IPS-18c (cell line): ENCODE measurements around the gene GRK6.

Experiments used
- H3K4me3 ChIP-seq: 2 replicates; pipeline ENCODE4 v1.7.0; 2013; ENCODE audit warnings: low read depth, mild to moderate bottlenecking, low read length, moderate library complexity; ENCODE audit not compliant: insufficient read depth
- H3K9me3 ChIP-seq: one replicate; pipeline ENCODE4 v1.6.1; 2013; ENCODE audit warnings: mild to moderate bottlenecking, low read length, moderate library complexity; ENCODE audit not compliant: control insufficient read depth, insufficient read depth

The GRK6 gene

DNA sequence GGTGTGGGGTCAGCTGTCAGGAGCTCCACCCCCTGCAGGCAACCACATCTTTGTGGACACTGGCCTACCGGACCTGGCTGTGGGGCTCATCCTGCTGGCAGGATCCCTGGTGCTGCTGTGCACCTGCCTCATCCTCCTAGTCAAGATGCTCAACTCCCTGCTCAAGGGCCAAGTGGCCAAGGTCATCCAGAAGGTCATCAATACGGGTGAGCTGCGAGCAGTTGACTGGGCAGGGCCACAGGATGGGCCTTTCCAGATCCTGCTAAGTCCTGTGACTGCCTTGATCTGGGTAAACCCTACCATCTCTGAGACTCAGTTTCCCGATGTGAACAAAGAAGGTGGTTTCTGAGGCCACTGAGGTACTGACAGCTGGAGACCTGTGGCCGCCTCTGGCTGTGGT, 32.5 kb upstream of the GRK6 start:
- Histone ChIP-seq H3K4me3 (no peak overlapping the region), H3K9me3 (no peaks in the 10 kb centered on the region)

- H3K4me3 ChIP-seq, result no peak overlapping the region
- H3K9me3 ChIP-seq, result peaks cover 2% of the 10 kb centered on the region
These were observed 30.4 kb upstream of the GRK6 start for GRCh38 chr5:177396078-177396477.

GRCh38 chr5:177396807-177397206, 29.7 kb upstream of the GRK6 start:
- H3K4me3 ChIP-seq, result no peak overlapping the region
- peaks cover 2% of the 10 kb centered on the region for H3K9me3 ChIP-seq

- H3K4me3 ChIP-seq, result no peak overlapping the region
- H3K9me3 ChIP-seq, result peaks cover 2% of the 10 kb centered on the region
These were observed 28.5 kb upstream of the GRK6 start for GRCh38 chr5:177397875-177398390.

DNA sequence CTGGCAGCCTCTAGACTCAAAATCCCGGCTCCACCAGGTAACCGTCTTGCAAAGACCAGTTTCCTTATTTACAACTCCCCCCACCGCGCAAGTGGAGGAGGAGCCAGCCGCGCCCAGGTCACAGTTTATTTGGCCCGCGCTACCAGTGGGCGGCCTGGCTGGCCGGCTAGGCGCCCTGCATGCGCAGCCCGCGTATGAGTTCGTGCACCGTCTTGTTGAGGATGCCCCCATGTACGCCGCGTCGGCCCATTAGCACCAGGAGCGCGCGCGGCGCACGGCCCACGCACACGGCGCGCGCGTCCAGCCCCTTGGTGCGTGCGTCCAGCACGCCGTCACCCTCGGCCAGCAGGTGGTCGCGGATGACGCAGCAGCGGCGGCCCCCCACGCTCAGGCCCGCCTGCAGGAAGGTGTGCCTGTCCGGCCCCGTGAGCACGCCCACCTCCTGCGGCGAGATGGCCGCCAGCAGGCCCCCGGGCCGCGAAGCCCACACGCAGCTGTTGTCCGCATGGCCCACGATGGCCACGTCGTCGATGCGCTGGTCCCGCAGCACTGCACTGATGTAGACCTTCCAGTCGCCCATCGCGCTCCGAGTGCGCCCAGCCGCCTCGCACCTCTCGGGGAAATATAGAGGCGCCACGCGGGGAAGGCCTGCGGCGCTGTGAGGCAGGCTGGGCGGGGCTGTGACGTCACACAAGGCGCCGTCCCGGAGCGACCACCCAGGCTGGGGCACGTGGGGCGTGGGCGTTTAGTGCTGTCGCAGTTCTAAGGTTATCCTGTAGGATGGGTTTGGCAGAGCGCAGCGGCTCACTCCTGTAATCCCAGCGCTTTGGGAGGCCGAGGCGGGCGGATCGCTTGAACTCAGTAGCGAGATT, 26.2 kb upstream of the GRK6 start, which contains the start of gene PFN3:
Gene PFN3, minus strand, starts transcription at position 665 of the 872 bp plus-strand sequence. Its CDS starts 85 bp downstream, at position 580.
- H3K9me3 ChIP-seq, result peaks cover 2% of the 10 kb centered on the region
- H3K4me3 ChIP-seq, result no peak within 1 kb of the TSS

DNA sequence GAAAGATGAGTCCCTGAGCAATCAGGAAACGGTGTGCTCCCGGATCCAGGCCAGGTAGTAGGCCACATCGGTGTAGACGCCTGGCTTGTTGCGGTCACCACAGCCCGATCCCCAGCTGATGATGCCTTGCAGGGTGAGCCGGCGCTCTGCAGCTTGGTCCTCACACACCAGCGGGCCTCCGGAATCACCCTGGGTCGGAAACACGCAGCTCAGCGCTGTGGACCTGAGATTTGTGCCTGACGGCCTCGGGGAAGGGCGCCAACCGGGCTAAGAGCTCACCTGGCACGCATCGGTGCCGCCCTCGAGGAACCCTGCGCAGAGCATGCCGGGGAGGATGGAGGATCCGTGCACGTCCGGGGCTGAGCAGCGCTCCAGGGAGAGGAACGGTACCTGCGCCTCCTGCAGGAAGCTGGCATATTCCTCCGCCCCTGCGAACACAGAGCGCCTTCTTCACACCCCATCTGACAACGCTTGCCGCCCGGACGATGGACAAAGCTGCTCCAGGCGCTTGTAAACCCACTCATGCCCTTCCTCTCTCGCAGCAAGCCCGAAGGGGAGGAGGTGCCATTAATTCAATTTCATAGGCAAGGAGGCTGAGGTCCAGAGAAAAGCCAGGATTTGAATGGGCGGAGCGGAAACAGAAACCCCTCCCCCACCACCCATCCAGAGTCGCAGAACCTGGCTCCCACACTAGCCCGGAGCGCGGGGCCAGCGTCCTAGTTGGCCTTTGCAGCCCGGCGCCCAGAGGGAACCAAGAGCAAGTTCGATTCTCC, 24.0 kb upstream of the GRK6 start:
- Histone ChIP-seq H3K9me3 (peaks cover 2% of the 10 kb centered on the region), H3K4me3 (peak overlapping the region; percentile 62; the same call in 1 of the 2 replicates)

DNA sequence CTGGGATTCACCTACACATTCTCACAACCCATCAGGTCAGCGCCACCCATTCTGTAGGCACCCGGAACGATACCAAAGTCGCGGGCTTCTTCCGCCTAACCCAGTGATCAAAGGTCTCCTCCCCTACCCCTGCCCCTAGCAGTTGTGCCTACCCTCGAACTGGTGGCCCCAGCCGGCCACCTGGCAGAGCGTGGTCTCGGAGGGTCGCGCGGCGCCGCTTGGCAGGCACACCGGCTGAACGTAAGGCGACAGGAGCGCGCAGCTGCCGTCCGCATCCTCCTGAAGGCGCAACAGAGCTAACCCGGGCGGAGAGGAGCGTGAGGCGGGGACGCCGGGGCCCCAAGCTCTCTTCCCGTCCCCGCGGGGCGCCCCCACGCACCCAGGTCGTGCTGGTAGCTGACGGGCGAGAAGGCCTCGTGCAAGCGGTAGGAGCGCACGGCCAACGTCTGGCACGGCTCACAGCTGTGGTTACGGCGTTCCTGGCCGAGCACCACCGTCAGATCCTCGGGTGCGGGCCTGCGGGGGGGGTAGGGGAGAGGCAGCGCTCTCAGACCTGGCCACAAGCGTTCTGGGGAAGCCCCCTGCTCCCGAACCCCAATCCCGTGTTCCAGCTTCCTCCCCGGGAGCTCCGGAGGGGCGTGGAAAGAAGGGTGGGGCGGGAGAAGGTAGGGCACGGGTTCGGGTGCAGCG, 23.2 kb upstream of the GRK6 start:
- peaks cover 2% of the 10 kb centered on the region for H3K9me3 ChIP-seq
- peak overlapping the region; percentile 62 for H3K4me3 ChIP-seq

- H3K9me3 ChIP-seq, result peaks cover 2% of the 10 kb centered on the region
- peak overlapping the region; percentile 62 for H3K4me3 ChIP-seq
These were observed 22.5 kb upstream of the GRK6 start for GRCh38 chr5:177403792-177404640.

DNA sequence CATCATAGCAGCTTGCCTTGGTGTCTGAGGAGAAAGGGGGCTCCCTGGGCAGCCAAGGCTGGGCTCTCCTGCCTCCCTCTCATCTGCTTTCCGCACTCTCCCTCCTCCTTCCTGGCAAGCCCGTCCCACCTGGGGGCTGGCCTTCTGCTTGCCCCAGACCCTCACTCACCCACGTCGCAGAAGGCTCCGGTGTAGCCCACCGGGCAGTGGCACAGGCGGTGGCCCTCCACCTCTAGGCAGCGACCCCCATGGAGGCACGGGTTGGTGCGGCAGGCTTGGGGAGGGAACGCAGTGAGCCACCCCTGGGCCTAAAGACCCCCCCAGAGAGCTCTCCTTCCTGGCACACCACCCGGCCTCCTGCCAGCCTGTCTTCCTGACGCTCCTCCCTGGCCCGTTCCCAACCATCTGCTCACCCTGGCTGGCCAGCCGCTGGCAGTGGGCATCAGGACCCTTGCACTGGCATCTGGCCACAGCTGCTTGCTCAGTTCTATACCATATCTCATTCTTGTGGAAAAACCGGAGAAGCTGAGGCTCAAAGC, 21.8 kb upstream of the GRK6 start:
- H3K9me3 ChIP-seq, result peaks cover 2% of the 10 kb centered on the region
- peak overlapping the region; percentile 62 for H3K4me3 ChIP-seq

DNA sequence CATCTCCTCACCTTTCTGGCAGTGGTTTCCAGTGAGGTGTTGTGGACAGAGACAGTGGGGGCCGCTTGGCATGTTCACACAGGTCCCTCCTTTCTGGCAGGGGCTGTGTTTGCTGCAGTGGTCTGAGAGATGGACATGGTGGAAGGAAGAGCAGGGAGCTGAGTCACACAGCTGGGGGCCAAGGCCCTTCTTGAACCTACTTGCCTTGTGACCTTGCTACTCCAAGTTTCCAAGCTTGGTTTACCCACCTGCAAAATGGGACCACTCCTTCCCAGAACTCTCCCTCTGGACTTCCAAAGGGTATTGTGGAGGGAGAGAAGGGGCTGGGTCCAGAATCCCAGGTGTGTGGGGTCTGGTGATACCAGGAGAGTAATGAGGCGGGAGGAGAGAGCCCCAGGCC, 21.2 kb upstream of the GRK6 start:
- Histone ChIP-seq H3K9me3 (peaks cover 2% of the 10 kb centered on the region), H3K4me3 (no peak overlapping the region)

DNA sequence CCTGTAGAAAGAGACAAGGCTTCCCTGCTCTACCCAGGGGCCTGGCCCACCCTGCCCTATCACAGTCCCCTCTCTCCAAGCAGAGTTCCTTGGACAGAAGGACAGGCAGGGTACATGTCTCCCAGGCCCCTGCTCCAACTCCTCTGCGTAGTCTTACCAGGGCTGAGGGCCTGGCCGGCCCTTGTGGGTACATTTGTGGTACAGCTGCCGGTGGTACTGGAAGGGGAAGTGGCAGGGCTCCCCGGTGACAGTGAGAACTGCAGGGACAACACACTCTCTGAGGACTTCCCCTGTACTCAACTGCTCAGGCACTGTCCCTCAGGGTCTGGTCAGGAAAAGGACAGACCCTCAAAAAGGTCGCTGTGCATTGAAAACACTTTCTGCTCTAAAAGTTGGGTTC, 20.7 kb upstream of the GRK6 start:
- H3K9me3 ChIP-seq, result peaks cover 2% of the 10 kb centered on the region
- H3K4me3 ChIP-seq, result no peak overlapping the region

- no peaks in the 10 kb centered on the region for H3K9me3 ChIP-seq
- H3K4me3 ChIP-seq, result no peak within 1 kb of the TSS
These were observed 17.3 kb upstream of the GRK6 start, which contains the start of gene F12 for GRCh38 chr5:177409043-177409801. Gene F12 (minus strand): TSS chr5:177409564. CDS start chr5:177409527, 37 bp downstream.

- peaks cover 2% of the 10 kb centered on the region for H3K9me3 ChIP-seq
- H3K4me3 ChIP-seq, result no peak overlapping the region
These were observed 15.9 kb upstream of the GRK6 start for GRCh38 chr5:177410575-177410974.

- Histone ChIP-seq H3K9me3 (peaks cover 2% of the 10 kb centered on the region), H3K4me3 (no peak overlapping the region)
These were observed 13.8 kb upstream of the GRK6 start for GRCh38 chr5:177412603-177413233.

- Histone ChIP-seq H3K4me3 (no peak overlapping the region), H3K9me3 (peaks cover 2% of the 10 kb centered on the region)
These were observed 12.0 kb upstream of the GRK6 start for GRCh38 chr5:177414481-177414880.
